Measurements from ENCODE around the gene OR10H2.
A peak's percentile ranks its signal among the peaks of the same experiment; 100 is the strongest.

The OR10H2 gene

DNA sequence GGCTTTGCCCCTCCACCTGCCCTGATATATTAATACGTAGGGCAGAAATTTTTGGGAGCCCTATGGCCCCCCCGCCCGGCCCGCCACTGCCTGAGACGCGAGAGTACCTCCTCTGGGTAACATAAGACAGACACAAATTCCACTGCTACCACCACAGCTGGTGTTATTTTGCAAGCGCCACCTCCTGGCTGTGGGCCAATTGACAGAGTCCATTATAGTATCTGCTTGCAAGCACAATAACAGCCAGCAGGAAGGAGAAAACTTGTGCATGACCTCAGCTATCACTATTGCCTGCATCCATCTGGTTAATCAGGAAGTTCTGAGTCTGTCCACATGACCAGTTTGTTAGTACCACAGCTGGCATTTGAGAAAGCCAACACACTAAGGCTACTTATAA, 25.3 kb upstream of the OR10H2 start (continued):
- TF ChIP-seq ZNF404 (tag by site-specific recombination; IDR thresholded peaks at IDR 0.05) = no peak
- 0 out of 2 replicates have a peak, but pooled peaks have one; percentile 60 for TF ChIP-seq ZBTB21 (tag by site-specific recombination; IDR thresholded peaks at IDR 0.05)

DNA sequence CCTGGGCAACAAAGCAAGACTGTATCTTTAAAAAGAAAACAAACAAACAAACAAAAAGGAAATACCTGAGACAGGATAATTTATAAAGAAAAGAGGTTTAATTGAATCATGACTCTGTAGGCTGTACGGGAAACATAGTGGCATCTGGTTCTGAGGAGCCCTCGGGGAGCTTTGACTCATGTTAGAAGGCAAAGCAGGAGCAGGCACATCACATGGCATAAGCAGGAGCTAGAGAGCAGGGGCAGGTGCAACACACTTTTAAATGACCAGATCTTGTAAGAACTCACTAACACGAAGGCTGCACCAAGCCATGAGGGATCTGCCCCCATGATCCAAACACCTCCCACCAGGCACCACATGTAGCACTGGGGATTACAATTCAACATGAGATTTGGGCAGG, 13.2 kb upstream of the OR10H2 start:
- no peaks in the 10 kb centered on the region for H3K36me3 ChIP-seq (ENCODE audit: control insufficient read depth in 2 of 2, insufficient read depth in 1 of 2, low read length in 2 of 2)
- POLR2A ChIA-PET = no interaction called here
- H3K4me1 ChIP-seq (ENCODE audit: control insufficient read depth, insufficient read depth, low read length) = no peaks in the 10 kb centered on the region
- TF ChIP-seq YY2 (tag by site-specific recombination; IDR thresholded peaks at IDR 0.05) (no peak), ZNF292 (tag by site-specific recombination; IDR thresholded peaks at IDR 0.05; ENCODE audit: borderline replicate concordance, low read depth) (no peak), GLIS2 (tag by site-specific recombination; IDR thresholded peaks at IDR 0.05) (no peak), HOXD13 (CRISPR knock-in tag; IDR thresholded peaks at IDR 0.05; ENCODE audit: borderline replicate concordance) (no peak), ZNF473 (tag by site-specific recombination; IDR thresholded peaks at IDR 0.05) (no peak), ZFP37 (tag by site-specific recombination; IDR thresholded peaks at IDR 0.05) (no peak), SP2 (tag by site-specific recombination; IDR thresholded peaks at IDR 0.05) (no peak), ZNF624 (tag by site-specific recombination; IDR thresholded peaks at IDR 0.05) (no peak), ZBTB1 (tag by site-specific recombination; IDR thresholded peaks at IDR 0.05) (no peak), ZSCAN30 (tag by site-specific recombination; IDR thresholded peaks at IDR 0.05) (no peak), ZNF629 (tag by site-specific recombination; IDR thresholded peaks at IDR 0.05) (no peak)
- TF ChIP-seq, protein P1, sequence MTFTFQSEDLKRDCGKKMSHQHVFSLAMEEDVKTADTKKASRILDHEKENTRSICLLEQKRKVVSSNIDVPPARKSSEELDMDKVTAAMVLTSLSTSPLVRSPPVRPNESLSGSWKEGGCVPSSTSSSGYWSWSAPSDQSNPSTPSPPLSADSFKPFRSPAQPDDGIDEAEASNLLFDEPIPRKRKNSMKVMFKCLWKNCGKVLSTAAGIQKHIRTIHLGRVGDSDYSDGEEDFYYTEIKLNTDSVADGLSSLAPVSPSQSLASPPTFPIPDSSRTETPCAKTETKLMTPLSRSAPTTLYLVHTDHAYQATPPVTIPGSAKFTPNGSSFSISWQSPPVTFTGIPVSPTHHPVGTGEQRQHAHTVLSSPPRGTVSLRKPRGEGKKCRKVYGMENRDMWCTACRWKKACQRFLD (tag by site-specific recombination; IDR thresholded peaks at IDR 0.05) = no peak
- H3K9me3 ChIP-seq (ENCODE audit: control insufficient read depth, insufficient read depth, low read depth, low read length) = no peaks in the 10 kb centered on the region
- CTCF ChIA-PET = no interaction called here
- H3K4me3 ChIP-seq (ENCODE audit: low read depth, low read length) = no peak overlapping the region
- no peak overlapping the region for H3K27ac ChIP-seq (ENCODE audit: extremely low read depth, low read depth, low read length)

DNA sequence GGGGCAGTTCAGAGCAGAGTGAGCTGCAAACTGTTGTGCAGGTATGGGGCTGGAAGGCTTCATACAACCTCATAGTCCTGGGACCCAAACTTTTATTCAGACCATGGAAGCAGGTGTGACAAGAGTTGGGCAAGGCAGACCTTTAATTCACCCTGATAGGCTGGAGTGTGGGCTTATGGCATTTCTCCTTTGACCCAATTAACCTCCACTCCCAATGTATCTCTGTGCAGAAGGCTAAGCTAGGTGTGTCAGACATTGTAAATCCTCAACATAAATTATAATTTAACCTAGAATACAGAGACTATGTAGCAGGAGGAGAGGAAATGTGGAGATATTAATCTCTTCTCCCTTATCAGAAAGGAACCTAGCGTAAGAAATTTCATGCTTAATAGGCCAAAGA, 12.2 kb upstream of the OR10H2 start:
- CTCF ChIA-PET = no interaction called here
- POLR2A ChIA-PET = no interaction called here
- TF ChIP-seq ZNF792 (tag by site-specific recombination; IDR thresholded peaks at IDR 0.05) = no peak
- no peak for TF ChIP-seq ZNF155 (tag by site-specific recombination; IDR thresholded peaks at IDR 0.05)
- no peak for TF ChIP-seq ZBTB20 (tag by site-specific recombination; IDR thresholded peaks at IDR 0.05)
- no peak for TF ChIP-seq GFI1B (tag by site-specific recombination; IDR thresholded peaks at IDR 0.05)
- no peak for TF ChIP-seq ZNF521 (tag by site-specific recombination; IDR thresholded peaks at IDR 0.05)
- no peak for TF ChIP-seq KLF1 (tag by site-specific recombination; IDR thresholded peaks at IDR 0.05)
- no peak for TF ChIP-seq ZNF184 (tag by site-specific recombination; IDR thresholded peaks at IDR 0.05)
- no peak for TF ChIP-seq ZNF610 (tag by site-specific recombination; IDR thresholded peaks at IDR 0.05; ENCODE audit: borderline replicate concordance)
- no peak for TF ChIP-seq ZNF354C (tag by site-specific recombination; IDR thresholded peaks at IDR 0.05; ENCODE audit: borderline replicate concordance, low read depth)
- no peak for TF ChIP-seq SP2 (tag by site-specific recombination; IDR thresholded peaks at IDR 0.05)
- TF ChIP-seq IKZF3 (tag by site-specific recombination; IDR thresholded peaks at IDR 0.05) = no peak
- TF ChIP-seq, protein P2, sequence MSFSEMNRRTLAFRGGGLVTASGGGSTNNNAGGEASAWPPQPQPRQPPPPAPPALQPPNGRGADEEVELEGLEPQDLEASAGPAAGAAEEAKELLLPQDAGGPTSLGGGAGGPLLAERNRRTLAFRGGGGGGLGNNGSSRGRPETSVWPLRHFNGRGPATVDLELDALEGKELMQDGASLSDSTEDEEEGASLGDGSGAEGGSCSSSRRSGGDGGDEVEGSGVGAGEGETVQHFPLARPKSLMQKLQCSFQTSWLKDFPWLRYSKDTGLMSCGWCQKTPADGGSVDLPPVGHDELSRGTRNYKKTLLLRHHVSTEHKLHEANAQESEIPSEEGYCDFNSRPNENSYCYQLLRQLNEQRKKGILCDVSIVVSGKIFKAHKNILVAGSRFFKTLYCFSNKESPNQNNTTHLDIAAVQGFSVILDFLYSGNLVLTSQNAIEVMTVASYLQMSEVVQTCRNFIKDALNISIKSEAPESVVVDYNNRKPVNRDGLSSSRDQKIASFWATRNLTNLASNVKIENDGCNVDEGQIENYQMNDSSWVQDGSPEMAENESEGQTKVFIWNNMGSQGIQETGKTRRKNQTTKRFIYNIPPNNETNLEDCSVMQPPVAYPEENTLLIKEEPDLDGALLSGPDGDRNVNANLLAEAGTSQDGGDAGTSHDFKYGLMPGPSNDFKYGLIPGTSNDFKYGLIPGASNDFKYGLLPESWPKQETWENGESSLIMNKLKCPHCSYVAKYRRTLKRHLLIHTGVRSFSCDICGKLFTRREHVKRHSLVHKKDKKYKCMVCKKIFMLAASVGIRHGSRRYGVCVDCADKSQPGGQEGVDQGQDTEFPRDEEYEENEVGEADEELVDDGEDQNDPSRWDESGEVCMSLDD (tag by site-specific recombination; IDR thresholded peaks at IDR 0.05) = no peak
- no peak for TF ChIP-seq ZNF248 (tag by site-specific recombination; IDR thresholded peaks at IDR 0.05)
- no peak for TF ChIP-seq EGR2 (tag by site-specific recombination; IDR thresholded peaks at IDR 0.05; ENCODE audit: low read depth)
- no peak for TF ChIP-seq ZNF664 (tag by site-specific recombination; IDR thresholded peaks at IDR 0.05)
- no peak for TF ChIP-seq ZNF341 (tag by site-specific recombination; IDR thresholded peaks at IDR 0.05; ENCODE audit: low read depth)
- no peak overlapping the region for H3K4me3 ChIP-seq (ENCODE audit: low read depth, low read length)
- no peaks in the 10 kb centered on the region for H3K4me1 ChIP-seq (ENCODE audit: control insufficient read depth, insufficient read depth, low read length)
- no peaks in the 10 kb centered on the region for H3K36me3 ChIP-seq (ENCODE audit: control insufficient read depth in 2 of 2, insufficient read depth in 1 of 2, low read length in 2 of 2)
- H3K9me3 ChIP-seq (ENCODE audit: control insufficient read depth, insufficient read depth, low read depth, low read length) = no peaks in the 10 kb centered on the region
- no peak overlapping the region for H3K27ac ChIP-seq (ENCODE audit: extremely low read depth, low read depth, low read length)
